NCI-H226 (cell line): ENCODE measurements around the gene TMEM9.

Experiments used
- DNase-seq: peaks from one replicate; pipeline ENCODE4 v3.0.0-alpha.2; 2015

Gene TMEM9

DNA sequence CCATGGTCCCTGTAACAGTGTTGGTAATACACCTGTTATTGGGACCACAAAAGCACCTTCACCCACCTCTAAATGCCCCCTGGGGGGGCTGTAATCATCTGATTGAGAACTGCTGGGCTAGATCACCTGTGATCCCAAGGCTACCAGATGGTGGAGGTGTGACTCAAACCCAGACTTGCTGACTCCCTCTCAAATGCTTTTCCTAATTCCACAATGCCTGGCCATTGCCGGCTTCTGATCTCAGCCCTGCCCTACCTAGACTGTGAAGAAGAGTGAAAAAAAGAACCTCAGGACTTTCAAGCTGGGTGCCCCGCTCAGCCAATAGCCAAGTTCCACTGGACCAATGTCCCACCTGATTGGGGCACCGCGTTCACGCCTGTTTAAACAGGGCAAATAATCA is 9.6 kb downstream of the TMEM9 start:
- no peak for DNase-seq

DNA sequence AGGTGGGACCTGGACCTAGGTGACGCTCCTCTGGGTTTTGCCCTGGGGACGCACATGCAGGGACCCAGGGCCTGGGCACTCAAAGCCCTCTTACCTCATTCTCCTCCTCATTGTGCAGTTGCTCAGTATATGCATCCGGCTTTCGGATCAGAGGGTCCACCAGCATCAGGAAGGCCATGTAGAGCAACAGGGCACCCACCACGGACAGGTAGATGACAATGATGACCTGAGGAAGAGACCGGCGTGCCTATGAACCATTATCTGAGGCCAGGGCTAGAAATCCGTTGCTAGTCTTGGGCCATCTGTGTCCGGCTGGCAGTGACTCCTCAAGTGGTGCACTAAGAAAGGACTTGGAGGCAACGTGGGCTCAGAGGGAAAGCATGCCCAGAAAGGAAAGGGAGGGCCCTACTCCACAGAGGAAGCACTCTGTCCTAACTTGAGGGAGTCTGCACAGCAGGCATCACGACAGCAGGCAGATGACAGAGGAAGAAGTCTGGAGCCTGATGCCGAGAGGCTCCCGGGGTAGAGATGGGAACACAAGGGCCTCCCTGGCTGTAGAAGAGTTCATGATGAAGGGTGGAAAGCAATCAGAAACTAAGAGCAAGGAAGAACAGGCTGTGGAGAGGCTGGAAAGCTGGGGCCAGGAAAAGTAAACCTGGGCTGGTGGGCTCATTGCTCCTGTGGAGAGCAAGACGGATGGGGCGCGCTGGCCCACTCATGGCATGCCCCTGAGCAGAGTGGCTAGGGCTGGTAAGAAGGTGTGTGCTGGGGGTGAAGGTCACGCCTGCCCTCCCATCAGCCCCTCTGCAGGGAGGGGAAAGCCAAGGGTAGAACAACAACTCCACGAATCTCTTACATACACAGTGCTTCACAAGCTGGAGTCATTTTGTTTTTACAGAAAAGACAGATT is 10.3 kb downstream of the TMEM9 start:
- DNase-seq = no peak

DNA sequence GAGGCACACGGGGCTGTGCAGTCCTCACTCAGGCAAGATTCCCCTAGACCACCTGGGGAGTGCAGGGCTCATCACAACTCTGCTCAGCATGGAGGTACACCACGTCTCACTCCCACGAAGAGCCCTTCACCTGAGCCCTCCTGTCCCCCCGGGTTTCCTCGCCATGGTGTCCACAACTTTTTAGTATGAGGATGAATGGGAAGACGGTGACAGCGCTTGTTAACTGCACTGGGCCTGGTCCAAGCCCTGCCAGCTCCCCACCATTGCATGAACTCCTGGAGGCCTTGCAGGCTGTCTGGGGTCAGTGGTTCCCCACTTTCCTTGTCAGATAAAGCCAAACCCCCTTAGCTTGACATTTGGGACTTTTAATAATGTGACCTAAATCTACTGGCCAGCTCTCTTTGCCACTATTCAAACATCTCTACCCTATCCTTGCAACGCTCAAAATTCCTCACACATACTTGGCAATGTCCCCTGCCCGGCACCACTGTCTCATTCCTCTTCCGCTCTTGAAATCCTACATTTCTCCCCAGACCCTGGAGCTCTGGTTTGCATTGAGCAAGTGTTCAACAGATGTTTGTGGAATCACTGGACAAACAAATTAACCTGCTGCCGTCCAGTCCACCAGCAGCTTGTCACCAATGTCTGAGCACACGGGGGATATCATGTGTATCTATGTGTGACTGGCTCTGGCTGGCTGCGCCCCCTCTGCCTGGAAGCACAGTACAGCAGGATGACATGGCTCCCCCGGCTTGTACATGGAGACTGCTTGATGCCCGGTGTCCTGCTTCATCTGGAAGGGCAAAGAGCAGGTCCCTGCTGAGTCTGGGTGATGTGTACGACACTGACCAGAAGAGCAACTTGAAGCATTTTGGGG is 11.2 kb downstream of the TMEM9 start:
- DNase-seq = no peak

DNA sequence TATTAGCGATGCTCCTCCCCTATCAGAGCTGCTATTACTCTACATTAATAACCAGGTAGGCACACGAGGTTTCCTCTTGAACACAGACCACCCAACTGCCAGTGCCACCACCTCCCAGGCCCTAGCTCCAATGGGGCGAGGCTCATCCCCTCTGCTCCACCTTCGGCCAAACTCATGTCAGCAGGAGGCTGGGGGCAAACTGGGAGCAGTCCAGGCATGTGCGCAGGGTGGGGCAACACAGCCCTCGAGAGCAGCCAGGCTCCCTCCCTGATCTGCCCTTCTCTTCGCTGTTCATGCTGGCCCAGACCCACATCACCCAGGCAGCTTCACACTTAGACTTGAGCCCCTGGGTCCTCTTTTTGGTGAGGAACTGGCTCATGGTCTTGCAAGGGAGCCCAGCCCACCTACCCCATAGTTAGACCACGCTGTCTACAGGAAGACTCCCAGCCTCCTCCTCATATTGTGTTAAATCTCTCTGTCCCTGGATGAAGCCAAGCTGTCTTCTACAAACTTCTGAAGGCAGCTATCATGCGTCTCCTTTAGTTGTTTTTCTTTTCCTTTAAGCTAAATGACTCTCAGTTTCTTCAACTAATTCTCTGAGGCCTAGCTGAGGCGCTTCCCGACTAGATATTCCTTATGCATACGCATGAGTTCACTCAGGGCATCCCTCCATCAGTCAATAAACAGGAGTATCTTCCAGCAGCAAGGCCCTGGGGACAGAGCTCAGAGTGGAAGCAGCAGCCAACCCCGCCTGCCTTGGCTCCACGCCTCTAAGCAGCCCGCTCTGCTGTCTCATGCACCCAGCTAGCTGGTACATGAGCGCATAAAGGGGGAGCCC is 12.0 kb downstream of the TMEM9 start:
- DNase-seq = no peak

DNA sequence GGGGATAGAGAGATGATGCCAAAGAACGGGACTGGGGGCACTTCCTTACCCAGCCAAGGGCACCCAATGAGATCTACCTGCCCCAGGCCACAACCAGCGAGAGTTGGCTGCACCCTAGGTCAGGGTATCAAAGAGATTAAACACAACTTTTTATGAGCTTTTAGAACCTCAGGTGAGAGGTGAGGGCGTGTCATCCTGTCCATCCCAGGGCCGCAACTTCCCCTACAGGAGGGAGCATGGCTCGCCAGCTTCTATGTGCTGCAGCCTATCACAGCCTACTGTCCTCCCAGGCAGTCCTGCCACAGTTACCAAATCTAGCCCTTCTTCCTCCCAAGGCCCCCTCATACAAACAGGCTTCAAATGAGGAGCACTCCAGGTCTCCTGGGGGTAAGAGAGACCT is 12.9 kb downstream of the TMEM9 start:
- DNase-seq = no peak

DNA sequence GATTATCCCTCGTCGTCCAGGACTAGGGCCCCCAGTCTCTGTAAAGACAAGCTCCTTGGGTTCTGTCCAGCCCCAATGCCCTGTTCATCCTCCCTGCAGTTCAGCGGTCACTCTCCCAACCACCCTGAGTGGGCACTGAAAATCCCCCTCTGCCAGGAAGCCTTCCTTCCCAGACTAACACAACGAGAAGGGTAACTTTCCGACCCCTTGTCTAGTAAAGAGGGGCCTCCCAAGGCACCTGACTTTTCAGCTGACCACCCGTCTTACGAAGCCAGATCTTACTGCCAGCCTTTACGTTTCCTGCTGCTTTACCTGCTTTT is 13.4 kb downstream of the TMEM9 start:
- no peak for DNase-seq

DNA sequence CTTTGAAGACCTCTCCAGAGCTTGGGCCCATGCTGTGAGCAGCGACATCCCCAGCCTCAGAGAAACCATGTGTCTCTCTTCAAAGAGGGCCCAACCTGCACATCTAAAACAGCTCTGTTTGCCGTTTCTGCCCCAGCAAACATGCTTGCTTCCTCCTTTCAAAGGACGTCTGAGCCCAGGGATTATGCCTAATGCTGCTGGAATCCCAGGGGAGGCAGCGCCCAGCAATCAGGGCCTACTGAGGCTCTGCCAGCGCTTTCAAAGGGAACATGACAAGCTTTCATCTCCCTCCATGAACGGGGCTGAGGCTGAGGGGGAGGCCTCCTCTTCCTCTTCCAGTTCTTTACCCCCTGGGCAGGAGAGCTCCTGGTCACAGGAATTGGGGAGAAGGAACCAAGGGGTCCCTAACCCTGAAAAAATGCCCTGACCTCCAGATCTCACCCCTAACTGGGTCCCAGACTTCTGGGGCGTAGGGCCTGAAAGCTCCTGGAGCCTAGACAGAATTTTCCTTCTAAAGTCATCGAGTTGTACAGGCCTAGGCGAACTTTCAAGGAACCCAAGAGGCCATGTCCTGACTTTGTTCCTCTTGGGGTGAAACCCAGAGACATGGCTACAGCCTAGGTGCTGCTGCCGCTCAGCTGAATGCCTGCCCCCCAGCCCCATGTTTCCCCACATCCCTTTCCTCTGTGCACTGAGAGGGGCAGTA is 13.9 kb downstream of the TMEM9 start:
- DNase-seq = no peak

DNA sequence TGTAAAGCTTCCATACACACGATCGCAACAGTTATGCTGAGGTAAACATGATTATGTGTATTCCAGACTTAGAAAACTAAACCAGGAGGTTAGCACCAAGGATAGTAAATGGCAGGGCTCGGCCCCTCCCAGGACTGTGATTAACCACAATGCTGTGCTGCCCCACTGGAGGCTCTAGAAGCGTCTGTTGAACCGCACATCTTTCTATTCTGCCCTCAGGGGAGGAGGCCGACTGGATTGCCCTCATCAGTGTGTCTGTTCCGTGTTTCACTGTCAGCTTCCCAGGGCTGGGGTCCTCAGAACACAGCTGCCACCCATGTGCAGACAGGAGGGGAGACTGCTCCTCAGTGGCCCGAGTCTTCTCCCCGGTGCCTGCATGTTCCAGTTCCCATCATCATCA is 14.5 kb downstream of the TMEM9 start:
- no peak for DNase-seq

DNA sequence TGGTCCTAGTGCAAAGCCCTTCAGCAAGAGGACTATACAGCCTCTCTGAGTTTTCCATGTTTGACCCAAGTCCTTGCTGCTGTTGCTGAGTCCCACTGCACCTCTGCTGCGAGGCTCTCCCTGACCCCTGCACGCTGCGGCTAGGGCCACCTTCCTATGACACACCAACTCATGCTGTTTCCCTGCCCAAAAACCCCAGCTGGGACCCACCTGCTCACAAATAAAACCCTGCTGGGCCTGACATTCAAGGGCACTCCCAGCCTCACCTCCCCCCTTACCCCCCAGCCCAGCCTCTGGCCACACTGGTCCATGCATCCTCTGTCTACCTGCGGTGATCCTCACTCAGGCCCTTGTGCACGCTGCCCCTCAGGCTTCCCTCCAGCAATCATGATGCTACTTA is 15.0 kb downstream of the TMEM9 start:
- no peak for DNase-seq

DNA sequence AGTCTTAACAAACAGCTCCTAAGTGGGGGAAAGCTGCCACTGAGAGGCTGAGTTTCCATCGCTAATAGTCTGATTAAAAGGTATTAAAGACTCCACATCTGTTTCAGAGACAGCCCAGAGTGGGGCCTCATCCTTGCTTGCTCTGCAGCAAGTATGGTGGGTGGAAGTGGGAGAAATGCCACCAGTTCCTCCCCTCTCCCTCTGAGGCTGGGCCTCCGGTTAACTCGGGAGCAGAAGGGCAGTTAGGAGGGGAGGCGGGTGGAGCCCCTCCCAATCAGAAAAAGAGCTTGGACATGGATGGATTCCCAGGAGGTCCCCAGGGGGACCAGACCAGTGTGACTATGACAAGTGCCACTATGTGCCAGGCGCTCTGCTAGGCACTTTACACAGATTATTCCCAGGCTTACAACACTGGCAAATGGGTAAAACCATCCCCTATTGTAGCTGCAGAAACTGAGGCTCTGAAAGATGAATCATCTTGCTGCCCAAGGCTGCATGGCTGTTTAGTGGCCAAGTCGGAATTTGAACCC is 15.9 kb downstream of the TMEM9 start:
- no peak for DNase-seq

DNA sequence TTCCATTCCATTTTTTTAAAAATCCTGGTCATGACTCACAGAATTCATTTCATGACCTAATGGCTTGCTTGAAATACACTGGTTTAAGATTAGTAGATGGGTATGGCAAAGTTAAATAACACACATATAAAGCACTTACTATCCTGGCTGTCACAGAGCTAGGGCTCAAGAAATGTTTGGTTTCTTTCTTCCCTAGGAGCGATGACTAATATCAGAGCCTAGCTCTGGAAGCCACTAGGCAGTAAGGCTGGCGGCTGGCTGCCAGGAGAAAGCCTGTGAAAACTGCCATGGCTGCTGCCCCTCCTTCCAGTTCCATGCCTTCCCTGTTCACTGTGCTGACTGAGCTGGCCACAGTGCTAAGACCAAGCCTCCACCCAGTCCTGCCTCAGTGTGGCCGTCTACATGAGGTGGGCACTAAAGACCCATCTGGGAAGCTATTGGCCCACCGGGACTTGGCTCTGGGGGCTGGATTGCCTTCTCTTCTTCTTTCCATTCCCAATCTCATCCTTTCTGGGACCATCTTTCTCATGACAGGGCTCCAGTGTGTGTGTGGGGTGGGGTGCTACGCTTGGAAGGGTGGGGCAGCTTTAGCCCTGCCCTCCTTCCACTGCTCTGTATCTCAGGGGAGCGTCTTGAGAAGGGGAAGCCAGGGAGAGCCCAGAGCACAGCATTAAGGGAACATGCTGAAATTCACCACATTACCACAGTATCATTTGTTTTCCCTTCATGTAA is 16.5 kb downstream of the TMEM9 start:
- DNase-seq = peak; percentile 56

DNA sequence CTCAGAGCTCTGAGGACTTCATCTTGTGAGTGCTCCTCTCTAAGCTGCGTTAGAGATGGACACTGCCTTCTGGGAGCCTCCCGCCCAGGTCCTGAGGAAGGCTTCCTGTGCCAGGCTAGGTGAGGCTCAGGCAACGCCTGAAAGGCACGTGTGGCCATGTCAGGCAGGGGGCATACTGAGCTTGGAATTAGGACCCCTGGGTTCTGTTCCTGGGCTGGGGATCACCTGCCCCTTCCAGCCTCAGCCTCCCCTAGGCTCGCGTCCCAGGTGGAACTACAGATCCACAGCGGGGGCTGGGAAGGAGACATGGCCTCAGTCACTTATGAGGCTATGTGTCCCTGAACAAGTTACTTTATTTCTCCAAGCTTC is 17.3 kb downstream of the TMEM9 start:
- no peak for DNase-seq

DNA sequence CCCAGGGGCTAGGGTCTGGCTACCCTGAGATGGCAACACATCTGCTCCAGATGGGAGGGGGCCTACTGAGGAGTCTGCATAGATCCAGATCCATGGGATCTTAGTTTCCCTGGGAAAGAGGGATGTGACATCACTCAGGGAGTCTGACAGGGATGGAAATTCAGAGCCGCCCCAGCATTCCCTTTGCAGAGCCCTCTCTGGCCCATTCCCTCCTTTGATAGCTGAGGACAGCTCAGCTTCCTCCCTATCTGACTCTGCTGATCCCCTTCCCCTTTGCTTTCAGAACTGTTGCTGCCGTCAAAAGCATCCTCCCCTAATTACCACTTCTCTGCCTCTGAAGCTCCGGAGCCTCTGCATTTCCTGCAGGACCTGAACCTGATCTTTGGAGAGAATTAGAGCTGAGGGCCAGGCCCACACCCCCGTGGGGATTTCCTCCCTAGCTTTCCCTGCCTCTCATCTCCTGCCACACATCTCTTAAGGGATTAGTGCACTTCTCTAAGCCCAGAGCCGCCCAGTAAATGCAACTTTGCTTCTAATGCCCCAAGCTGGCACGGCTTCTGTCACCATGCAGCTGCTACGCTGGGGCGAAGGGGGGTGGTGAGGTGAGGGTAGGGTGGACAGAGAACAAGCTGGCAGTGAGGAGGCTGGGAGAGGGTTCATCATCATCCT is 17.8 kb downstream of the TMEM9 start:
- no peak for DNase-seq

DNA sequence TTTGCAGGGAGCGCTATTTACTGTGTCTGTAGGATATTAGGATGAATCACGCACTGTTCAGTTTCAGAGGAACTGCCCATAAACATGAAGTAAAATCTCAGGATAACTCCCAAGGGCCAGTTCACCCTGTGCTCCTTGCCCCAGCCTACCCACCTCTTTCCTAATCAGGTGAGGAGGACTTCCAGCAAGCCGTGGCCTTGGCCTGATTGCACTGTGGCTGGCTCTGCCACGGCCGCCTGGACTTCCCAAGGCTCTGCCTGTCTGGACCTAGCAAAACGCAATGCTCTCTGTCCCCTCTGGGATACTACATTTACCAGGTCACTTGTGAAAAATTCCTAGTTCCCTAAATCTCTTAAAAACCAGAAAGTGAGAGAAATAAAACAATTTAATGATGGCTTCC is 19.9 kb downstream of the TMEM9 start:
- no peak for DNase-seq

DNA sequence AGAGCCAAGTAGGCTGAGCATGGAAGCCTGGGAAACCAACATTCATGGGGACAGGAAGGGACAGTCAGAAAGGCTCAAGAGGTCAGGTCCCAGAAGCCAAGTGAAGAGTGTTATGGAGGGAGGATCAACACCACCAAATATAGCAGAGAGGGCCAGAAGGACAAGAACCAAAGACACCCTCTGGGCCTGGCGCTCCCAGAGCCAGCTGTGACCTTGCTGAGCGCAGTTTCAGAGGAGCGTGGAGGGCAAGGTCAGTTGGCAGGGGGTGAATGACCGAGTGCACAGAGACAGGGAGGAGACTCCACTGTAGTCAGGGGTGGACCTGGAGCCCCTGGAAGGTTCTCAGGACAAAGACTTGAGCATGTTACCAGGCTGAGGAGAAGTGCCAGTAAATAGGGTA is 22.9 kb downstream of the TMEM9 start:
- DNase-seq = no peak

DNA sequence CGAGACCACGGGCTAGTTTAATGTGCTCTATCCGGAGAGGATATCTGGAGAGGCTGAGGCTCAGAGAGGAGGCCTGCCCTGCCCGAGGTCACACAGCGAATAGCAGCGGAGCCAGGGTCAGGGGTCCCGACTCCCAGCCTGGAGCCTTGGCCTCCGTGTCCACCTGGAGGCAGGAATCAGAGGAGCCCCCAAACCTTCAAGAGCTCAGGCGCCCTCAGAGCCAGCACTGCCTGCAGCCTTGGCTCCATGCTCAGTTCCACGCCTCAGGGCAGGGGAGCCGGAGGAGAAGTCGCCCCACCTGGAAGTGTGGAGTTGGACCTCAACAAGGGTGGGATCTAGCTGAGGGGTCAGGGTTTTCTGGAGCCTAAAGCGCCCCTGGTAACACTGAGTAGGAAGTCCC is 25.3 kb downstream of the TMEM9 start:
- no peak for DNase-seq

DNA sequence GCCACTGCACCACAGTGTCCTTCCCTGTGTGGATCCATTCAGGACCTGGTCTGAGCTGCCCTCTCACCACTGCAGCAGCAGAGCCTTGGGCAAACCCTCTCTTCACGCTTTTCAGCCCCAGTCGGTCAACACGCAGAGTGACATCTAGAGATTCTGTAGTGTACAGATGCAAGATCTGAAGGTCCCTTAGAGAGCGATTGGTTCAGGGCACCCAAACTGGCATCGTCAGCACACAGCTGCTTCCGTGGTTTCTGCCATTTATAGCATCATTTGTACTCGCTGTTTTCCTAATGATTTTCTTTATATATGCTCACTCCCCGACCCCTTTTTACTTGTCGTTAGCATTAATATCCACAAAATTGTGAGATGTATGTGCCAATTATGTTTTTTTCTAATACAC is 25.8 kb downstream of the TMEM9 start:
- DNase-seq = no peak

DNA sequence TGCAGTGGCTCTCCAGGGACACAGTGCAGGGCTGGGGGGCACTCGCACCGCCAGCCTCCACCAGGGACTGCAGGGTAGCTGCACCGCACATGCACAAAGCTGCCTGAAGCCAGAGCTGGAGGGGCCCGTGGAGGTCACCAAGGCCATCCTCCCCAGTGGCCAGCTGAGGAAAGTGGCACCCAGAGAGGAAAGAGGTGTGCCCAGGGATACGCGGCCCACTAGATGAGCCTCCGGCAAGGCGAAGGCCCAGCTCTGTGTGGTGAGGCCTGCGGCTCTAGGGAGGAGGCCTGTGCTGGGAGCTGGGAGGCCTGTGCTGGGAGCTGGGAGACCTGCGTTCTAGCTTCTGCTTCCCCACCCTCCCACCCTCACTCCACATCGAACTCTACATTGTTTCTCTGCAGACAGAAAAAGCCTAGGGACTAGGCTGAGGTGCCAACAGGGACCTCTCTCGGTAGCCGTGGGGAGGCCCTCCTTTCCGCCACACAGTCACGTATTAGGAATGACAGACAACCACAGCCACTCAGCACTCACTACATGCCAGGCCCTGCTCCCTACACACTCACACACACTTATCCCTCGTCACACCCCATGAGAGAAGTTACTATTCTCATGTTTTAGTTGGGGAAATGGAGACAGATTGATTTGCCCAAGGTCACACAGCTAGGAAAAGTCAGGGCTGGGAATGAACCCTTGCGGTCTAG is 26.4 kb downstream of the TMEM9 start:
- no peak for DNase-seq

DNA sequence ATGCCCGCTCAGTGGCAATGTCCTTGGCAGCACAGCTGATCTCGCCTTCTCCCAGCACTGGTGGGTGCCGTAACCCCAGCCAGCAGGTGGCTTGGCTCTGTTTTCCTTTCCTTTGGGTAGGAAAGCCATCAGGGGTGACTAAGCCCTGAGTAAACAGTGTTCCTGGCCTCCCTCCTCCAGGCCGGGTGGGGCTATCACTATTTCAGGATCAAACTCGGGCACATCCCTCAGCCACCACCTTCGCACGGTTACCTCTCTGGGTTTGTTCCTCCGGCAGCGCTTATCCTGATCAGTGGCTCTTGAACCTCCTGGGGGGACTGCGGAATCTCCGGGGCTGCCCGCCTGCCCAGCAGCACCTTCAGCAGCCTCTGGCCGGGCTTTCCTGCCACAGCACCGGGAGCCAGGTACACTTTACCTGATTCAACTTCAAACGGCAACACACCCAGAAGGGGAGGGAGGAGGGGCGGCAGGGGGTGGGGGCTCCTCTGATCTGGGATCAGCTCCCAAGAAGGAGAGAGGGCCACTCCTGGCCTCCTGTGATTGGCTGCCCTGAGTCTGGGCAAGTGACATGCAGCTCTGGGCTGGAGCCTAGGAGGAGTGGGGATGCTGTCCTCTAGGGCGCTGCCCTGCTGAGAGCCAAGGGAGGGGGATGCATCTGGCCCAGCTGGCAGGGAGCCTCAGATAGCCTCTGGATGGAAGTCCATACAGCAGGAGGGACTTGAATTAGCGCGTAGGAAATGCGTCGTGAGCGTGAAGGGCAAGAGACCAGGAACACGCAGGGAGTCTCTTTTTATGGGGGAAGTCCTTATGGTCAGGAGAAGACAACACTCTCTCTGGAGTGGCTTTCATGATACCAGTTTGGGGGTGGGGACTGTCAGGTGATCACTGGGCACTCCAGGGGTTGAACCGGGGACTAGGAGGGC is 27.2 kb downstream of the TMEM9 start, which contains the start of gene ASCL5:
ASCL5 (minus strand) TSS at position 353 of the 923 bp plus-strand sequence. CDS start 11,812 bp downstream, outside the sequence.
- DNase-seq = no peak
